Thymus (tissue), 11 donors: ENCODE measurements around the gene SRRM3. TPM values are rescaled to one million over a fixed set of nuclear protein-coding genes. Genes with fewer than 3 reads are reported as not detected.

ENCODE experiments used
- DNase-seq, 9 donors: peaks; one replicate each; pipeline ENCODE4 v3.0.0-alpha.2; 2013; ENCODE audit warnings: low spot score in 9 of 9, low read depth in 6 of 9, missing footprints in 1 of 9
- H3K27ac ChIP-seq, 2 donors: one replicate each; pipeline ENCODE4 v1.5.1; 2013; ENCODE audit warnings: control low read depth in 1 of 2, low read depth in 1 of 2, low read length in 1 of 2, mild to moderate bottlenecking in 1 of 2, moderate library complexity in 1 of 2
- H3K27me3 ChIP-seq, 2 donors: one replicate each; pipeline ENCODE4 v1.5.1; 2013; ENCODE audit warnings: low read length in 1 of 2; ENCODE audit not compliant: control insufficient read depth in 2 of 2, insufficient read depth in 1 of 2
- H3K36me3 ChIP-seq, 2 donors: one replicate each; pipeline ENCODE4 v1.5.1; 2013; ENCODE audit warnings: low read length in 1 of 2, mild to moderate bottlenecking in 1 of 2, moderate library complexity in 1 of 2; ENCODE audit not compliant: control insufficient read depth in 2 of 2, insufficient read depth in 2 of 2
- H3K4me1 ChIP-seq, 2 donors: one replicate each; pipeline ENCODE4 v1.5.1; 2013; ENCODE audit warnings: low read length in 2 of 2; ENCODE audit not compliant: control insufficient read depth in 2 of 2, insufficient read depth in 2 of 2
- H3K4me3 ChIP-seq, 2 donors: one replicate each; pipeline ENCODE4 v1.5.1; 2013; ENCODE audit warnings: low read length in 2 of 2, control low read depth in 1 of 2, mild to moderate bottlenecking in 1 of 2
- H3K9me3 ChIP-seq, 2 donors: one replicate each; pipeline ENCODE4 v1.5.1; 2013; ENCODE audit warnings: low read length in 1 of 2, mild to moderate bottlenecking in 1 of 2; ENCODE audit not compliant: control insufficient read depth in 2 of 2, insufficient read depth in 1 of 2
- WGBS: extraction: QIAGEN DNeasy Blood & Tissue Kit; methylation state at CpG from one replicate; pipeline ENCODE4 v1.1.7; 2013; 5-methylcytosine and 5-hydroxymethylcytosine counted together
- polyA plus RNA-seq: library from polyadenylated mRNA; stranded (reverse); fragments of 200-250 nt; gene quantifications from one replicate; pipeline ENCODE4 v1.2.3, GENCODE V29; 2013
- total RNA-seq: library from RNA; stranded (reverse); fragments of 120-200 nt; gene quantifications from one replicate; pipeline ENCODE4 v1.2.4, GENCODE V29; 2013
- donor health status: healthy.

SRRM3 gene
- total and polyA plus RNA-seq, 2 donors = 0.05 to 1.4 TPM

DNA sequence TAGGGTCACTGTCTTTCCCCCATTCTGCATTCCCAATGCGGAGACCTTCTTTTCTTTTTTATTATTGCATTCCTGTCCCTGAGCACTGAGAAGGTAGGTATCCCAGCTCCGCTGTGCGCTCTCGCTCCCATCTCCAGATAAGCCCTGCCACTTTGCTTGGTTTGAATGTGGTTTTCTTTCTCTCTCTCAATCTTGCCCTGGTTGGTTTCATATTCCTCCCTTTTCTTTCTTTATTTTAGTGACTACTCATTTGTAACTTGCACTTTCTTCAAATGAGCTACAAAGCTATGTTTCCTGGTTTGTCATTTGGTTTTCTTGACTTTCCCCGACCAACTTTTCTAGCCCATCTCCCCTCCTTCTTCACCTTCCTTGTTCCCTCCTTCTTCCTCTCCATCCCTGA is 71.8 kb downstream of the SRRM3 start:
- Histone ChIP-seq H3K36me3 (no peaks in the 10 kb centered on the region), H3K4me1 (peaks cover 0 to 11% of the 10 kb centered on the region in 2 donors), H3K9me3 (no peaks in the 10 kb centered on the region), H3K27ac (no peak overlapping the region), H3K4me3 (no peak overlapping the region), H3K27me3 (peaks cover 6 to 73% of the 10 kb centered on the region in 2 donors)
- no peak for DNase-seq
- WGBS = 97% methylated on average over 5 of the region's 5 CpGs

DNA sequence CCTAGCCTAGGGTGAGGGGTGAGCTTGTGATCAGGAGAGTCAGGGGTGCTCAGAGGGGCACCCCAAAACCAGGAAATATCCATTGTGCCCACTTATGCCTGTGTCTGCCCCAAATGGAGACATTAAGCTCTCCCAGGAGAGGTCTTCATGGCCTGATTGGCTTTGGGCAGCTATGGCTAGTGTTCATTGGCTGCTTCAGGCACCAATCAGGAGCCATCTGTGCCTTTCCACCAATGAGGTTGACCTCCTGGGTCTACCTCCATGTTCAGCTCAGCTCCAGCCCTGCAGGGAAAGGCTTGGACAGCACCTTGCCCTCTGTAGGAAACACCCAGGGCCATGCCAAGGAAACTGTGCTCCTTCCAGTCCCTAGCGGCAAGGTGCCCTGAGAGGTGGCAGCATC is 76.8 kb downstream of the SRRM3 start:
- Histone ChIP-seq H3K27ac (no peak overlapping the region), H3K4me3 (no peak overlapping the region), H3K27me3 (peaks cover 32 to 83% of the 10 kb centered on the region in 2 donors), H3K4me1 (peaks cover 2 to 8% of the 10 kb centered on the region in 2 donors), H3K9me3 (peaks cover 0 to 1% of the 10 kb centered on the region in 2 donors), H3K36me3 (no peaks in the 10 kb centered on the region)
- 92% methylated on average over 1 of the region's 1 CpG for WGBS
- DNase-seq = no peak

DNA sequence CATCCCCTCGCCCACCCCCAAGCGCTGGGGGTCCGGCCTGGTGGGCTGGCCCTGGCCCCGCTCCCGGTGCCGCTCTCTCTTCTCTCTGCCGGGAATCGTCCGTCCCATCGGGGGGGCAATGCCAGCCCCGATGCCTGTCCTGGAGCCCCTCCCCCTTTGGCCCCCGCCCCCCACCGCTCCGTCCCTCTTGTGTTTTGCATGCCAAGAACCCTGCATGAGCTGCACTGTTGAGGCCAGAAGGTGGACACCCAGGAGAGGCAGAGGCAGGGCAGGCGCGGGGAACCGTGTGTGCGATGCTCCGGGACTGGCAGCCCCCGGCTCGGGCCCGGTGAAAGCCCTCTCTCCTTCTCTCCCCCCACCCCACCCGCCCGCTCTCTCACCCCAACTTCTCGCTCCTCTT is 78.7 kb downstream of the SRRM3 start:
- Histone ChIP-seq H3K4me3 (no peak overlapping the region), H3K27ac (no peak overlapping the region), H3K36me3 (no peaks in the 10 kb centered on the region), H3K4me1 (peaks cover 2 to 6% of the 10 kb centered on the region in 2 donors), H3K9me3 (peaks cover 0 to 6% of the 10 kb centered on the region in 2 donors), H3K27me3 (peaks cover 46 to 91% of the 10 kb centered on the region in 2 donors)
- no peak for DNase-seq
- 44% methylated on average over 25 of the region's 25 CpGs for WGBS

DNA sequence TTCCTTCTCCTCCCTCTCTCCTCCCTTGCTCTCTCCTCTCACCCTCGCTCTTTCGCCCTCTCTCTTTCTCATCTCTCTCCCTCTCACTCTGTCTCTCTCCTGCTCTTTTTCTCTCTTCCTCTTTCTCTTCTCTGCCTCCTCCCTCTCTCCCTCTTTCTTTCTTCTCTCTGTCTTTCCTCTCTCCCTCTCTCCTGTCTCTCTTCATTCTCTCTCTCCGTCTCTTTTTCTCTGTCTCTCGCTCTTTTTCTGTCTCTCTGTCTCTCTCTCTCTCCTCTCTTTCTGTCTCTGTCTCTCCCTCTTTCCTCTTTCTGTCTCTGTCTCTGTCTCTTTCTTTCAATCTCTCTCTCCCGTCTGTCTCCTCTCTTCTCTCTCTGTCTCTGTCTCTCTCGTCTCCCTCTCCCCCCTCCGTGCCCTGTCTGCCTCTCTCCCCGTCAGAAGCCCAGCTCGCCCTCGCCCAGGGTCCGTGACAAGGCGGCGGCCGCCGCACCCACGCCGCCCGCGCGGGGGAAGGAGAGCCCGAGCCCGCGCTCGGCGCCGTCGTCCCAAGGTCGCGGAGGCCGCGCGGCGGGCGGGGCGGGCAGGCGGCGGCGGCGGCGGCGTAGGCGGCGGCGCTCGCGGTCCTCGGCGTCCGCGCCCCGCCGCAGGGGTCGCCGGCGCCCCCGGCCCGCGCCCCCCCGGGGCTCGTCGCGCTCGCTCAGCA is 79.5 kb downstream of the SRRM3 start:
- peaks cover 0 to 9% of the 10 kb centered on the region in 2 donors for H3K9me3 ChIP-seq
- peaks cover 2 to 6% of the 10 kb centered on the region in 2 donors for H3K4me1 ChIP-seq
- WGBS = 6% methylated on average over 60 of the region's 63 CpGs
- no peaks in the 10 kb centered on the region for H3K36me3 ChIP-seq
- peaks cover 46 to 97% of the 10 kb centered on the region in 2 donors for H3K27me3 ChIP-seq
- DNase-seq = no peak
- H3K4me3 ChIP-seq = peak overlapping the region in 1 of 2 donors; percentile 31
- H3K27ac ChIP-seq = no peak overlapping the region

DNA sequence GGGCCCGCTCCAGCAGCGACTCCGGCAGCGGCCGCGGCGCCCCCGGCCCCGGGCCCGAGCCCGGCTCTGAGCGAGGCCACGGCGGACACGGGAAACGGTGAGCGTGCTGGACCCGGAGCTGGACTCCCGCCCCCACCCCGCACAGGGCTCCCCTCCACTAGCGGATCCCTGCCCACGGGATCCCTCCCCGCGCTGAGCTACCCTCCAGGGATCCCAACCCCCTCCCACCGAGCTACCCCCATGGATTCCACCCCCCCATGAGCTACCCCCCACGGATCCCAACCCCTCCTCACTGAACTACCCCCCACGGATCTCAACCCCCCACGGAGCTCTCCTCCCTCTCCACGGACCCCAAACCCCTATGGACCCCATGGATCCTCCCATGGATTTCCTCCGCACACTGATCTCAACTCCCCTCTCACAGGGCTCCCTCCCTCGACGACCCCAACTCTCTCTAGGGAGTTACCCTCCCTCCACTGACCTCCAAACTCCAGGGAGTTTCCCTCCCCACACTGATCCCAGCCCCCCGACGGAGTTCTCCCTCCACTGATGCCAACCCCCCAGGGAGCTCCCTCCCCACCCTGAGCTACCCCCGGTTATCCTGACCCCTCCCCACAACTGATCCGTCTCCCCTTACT is 80.1 kb downstream of the SRRM3 start:
- peak overlapping the region in 1 of 2 donors; percentile 45 for H3K4me3 ChIP-seq
- H3K27ac ChIP-seq = no peak overlapping the region
- H3K36me3 ChIP-seq = no peaks in the 10 kb centered on the region

DNA sequence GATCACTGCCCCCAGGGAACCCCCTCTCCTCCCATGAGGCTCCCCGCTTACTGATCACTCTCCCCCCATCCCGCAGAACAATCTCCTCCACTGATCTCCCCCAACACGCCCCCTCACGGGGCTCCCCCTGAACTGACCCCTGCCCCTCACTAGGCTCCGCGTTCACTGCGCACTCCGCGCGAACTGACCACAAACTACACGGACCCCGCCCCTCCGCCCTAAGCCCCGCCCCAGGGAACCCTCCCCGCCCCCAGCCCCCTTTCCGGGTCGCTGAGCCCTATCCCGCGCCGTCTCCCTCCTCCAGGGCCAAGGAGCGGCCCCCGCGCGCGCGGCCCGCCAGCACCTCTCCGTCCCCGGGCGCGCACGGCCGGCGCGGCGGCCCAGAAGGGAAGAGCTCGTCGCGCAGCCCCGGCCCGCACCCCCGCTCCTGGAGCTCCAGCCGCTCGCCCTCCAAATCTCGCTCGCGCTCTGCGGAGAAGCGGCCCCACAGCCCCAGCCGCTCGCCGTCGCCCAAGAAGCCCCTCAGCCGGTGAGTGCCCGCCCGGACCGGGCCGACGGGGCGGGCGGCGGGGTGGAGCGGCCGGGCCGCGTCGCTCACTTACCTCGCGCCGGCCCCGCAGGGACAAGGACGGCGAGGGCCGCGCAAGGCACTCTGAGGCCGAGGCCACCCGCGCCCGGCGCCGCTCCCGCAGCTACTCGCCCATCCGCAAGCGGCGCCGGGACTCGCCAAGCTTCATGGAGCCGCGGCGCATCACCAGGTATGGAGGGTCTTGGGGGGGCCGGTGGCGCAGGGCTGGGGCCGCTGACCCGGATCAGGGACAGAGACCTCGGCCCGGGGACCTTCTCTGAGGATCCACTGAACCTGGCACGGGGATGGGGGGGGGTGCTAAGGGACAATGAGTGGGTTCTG is 80.9 kb downstream of the SRRM3 start:
- Histone ChIP-seq H3K9me3 (peaks cover 0 to 9% of the 10 kb centered on the region in 2 donors), H3K27ac (no peak overlapping the region), H3K4me3 (peak overlapping the region in 1 of 2 donors; percentile 45), H3K36me3 (no peaks in the 10 kb centered on the region), H3K27me3 (peaks cover 46 to 93% of the 10 kb centered on the region in 2 donors), H3K4me1 (peaks cover 2 to 6% of the 10 kb centered on the region in 2 donors)
- 4% methylated on average over 98 of the region's 98 CpGs for WGBS
- no peak for DNase-seq

More for the DNA sequence above, 80.1 kb downstream of the SRRM3 start:
- Histone ChIP-seq H3K27me3 (peaks cover 46 to 97% of the 10 kb centered on the region in 2 donors), H3K9me3 (peaks cover 0 to 9% of the 10 kb centered on the region in 2 donors), H3K4me1 (peaks cover 2 to 6% of the 10 kb centered on the region in 2 donors)
- no peak for DNase-seq
- 3% methylated on average over 36 of the region's 36 CpGs for WGBS

DNA sequence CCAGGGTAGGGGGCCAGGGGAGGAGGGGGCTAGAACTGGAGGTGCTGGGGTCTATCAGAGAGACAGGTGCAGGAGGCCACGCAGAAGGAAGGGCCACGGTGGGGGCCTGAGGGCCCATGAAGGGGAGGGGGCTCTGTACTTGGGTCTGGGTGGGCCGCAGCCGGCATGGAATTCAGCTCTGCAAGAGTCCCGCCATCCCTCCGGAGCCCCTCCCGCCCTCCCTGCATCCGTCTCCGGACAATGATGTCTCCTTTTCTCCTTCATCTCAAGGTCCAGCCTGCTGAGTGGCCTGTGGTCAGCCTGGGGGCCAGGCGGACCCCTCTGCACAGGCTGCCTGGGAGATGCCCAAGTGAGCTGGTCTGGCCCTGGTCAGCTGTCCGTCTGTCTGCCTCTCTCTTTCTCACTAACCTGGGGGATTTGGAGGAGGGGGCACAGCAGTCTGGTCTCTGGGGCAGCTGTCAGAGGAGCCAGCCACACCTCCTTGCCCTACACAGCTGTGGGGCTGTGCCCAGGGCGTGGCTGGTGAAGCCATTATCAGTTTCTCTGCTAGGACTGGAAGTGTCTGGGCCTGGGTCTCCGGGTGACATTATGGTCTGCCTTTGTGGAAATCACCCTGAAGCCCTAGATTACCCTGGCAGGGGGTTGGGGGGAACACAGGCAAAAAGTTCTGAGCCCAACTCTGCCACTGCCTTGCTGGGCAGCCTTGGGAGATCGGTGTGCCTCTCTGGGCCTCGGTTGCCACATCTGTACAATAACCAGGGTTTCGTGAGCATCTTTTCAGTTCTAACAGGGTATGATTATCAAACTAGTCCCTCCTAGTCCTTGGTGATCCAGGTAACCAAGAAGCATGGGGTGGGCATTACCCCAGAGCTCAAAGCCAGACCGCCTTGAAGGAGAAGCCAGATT is 81.8 kb downstream of the SRRM3 start:
- 89% methylated on average over 17 of the region's 17 CpGs for WGBS
- peaks cover 0 to 9% of the 10 kb centered on the region in 2 donors for H3K9me3 ChIP-seq
- H3K4me1 ChIP-seq = peaks cover 2 to 6% of the 10 kb centered on the region in 2 donors
- no peak overlapping the region for H3K27ac ChIP-seq
- no peak overlapping the region for H3K4me3 ChIP-seq
- no peaks in the 10 kb centered on the region for H3K36me3 ChIP-seq
- DNase-seq = no peak
- H3K27me3 ChIP-seq = peaks cover 46 to 85% of the 10 kb centered on the region in 2 donors

DNA sequence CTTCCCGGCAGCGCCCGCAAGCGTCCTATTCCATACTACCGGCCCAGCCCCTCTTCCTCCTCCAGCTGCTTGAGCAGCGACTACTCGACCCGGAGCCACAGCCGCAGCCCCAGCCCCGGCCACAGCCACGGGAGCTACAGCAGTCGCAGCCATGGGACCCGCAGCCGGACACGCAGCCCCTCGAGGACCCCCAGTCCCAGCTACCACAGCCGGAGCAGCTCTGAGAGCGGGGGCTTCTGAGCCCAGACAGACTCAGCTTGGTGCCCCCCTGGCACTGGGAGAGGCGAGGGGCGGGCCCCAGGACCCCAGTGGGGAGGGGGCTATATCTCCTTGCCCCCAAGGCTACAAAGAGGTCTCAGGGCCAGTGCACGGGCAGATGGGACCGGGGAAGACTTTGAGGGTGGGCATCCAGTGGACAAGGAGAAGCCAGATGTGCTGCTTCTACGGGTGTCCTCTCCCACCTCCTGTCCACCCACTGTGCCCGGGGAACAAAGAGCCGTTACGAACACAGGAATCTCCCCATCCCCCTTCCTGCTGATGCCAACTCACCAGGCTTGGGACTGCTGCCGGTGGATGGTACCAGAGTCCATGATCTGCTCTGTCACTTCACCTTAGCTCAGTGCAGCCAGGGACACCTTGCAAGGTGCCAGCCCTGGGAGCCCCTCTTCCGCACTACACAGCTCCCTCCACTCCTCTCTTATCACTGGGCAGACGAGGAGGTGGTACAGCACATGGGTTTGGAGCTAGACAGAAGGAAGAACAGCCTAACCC is 84.1 kb downstream of the SRRM3 start:
- H3K9me3 ChIP-seq = peaks cover 0 to 9% of the 10 kb centered on the region in 2 donors
- 95% methylated on average over 29 of the region's 29 CpGs for WGBS
- H3K4me3 ChIP-seq = no peak overlapping the region
- H3K27me3 ChIP-seq = peaks cover 27 to 65% of the 10 kb centered on the region in 2 donors
- H3K36me3 ChIP-seq = no peaks in the 10 kb centered on the region
- DNase-seq = no peak
- no peak overlapping the region for H3K27ac ChIP-seq
- H3K4me1 ChIP-seq = peaks cover 2 to 6% of the 10 kb centered on the region in 2 donors
